Bronchial epithelial cell (primary cell): Measurements from ENCODE around the gene ARHGAP29. TPM values are rescaled to one million over a fixed set of nuclear protein-coding genes. Genes with fewer than 3 reads are reported as not detected.

Experiments
- DNase-seq: peaks from one replicate; pipeline ENCODE4 v3.0.0-alpha.2; 2010; ENCODE audit warnings: low read depth
- FAIRE-seq: peaks from 2 replicates; lab custom pipeline; 2011; peaks lifted over from hg19 to GRCh38; lab: Jason Lieb, UNC
- H3K27me3 ChIP-seq: 2 replicates; pipeline ENCODE4 v1.5.1; 2011; ENCODE audit warnings: low read length; ENCODE audit not compliant: control insufficient read depth, insufficient read depth
- H3K36me3 ChIP-seq: 2 replicates; pipeline ENCODE4 v1.5.1; 2011; ENCODE audit warnings: low read length; ENCODE audit not compliant: control insufficient read depth, insufficient read depth
- H3K4me3 ChIP-seq: 2 replicates; pipeline ENCODE4 v1.5.1; 2011; ENCODE audit warnings: mild to moderate bottlenecking, low read depth, low read length, control low read depth
- CTCF ChIP-seq: IDR thresholded peaks from 2 replicates; pipeline ENCODE4 v1.5.1; 2011; ENCODE audit warnings: mild to moderate bottlenecking, moderate library complexity, low read length, control low read depth, inconsistent platforms; ENCODE audit not compliant: insufficient read depth, severe bottlenecking
- total RNA-seq: library from RNA; depleted of rRNA; stranded (reverse); fragments of >200 nt; gene quantifications from 2 replicates; pipeline ENCODE4 v1.2.1, GENCODE V29; 2014

The ARHGAP29 gene
- total RNA-seq, 1 donor from 2014 or later = 7.9 TPM

- FAIRE-seq = no peak
- TF ChIP-seq CTCF = no peak
- DNase-seq = no peak
Measured at GRCh38 chr1:94253456-94254017, 16.2 kb upstream of the ARHGAP29 start.

GRCh38 chr1:94250341-94250740, 13.0 kb upstream of the ARHGAP29 start:
- Histone ChIP-seq H3K27me3 (no peaks in the 10 kb centered on the region), H3K4me3 (no peak overlapping the region), H3K36me3 (no peaks in the 10 kb centered on the region)
- FAIRE-seq (no peak), DNase-seq (no peak)
- no peak for TF ChIP-seq CTCF

More at GRCh38 chr1:94253456-94254017, 16.2 kb upstream of the ARHGAP29 start:
- Histone ChIP-seq H3K36me3 (no peaks in the 10 kb centered on the region), H3K27me3 (no peaks in the 10 kb centered on the region), H3K4me3 (no peak overlapping the region)

- no peak for TF ChIP-seq CTCF
- Histone ChIP-seq H3K4me3 (no peak overlapping the region), H3K36me3 (no peaks in the 10 kb centered on the region), H3K27me3 (no peaks in the 10 kb centered on the region)
- no peak for DNase-seq
- no peak for FAIRE-seq
Measured at GRCh38 chr1:94248956-94249688, 11.7 kb upstream of the ARHGAP29 start.

- no peak for FAIRE-seq
- DNase-seq = no peak
- Histone ChIP-seq H3K36me3 (no peaks in the 10 kb centered on the region), H3K4me3 (peak overlapping the region; percentile 64), H3K27me3 (no peaks in the 10 kb centered on the region)
- no peak for TF ChIP-seq CTCF
Measured at GRCh38 chr1:94247138-94248094, 10.0 kb upstream of the ARHGAP29 start.

GRCh38 chr1:94246692-94247137, 9.3 kb upstream of the ARHGAP29 start:
- TF ChIP-seq CTCF = no peak
- no peak for DNase-seq
- FAIRE-seq = no peak
- Histone ChIP-seq H3K4me3 (peak overlapping the region; percentile 64), H3K27me3 (no peaks in the 10 kb centered on the region), H3K36me3 (no peaks in the 10 kb centered on the region)
